Measurements from ENCODE around the gene ACTL7A. TPM values are rescaled to one million over a fixed set of nuclear protein-coding genes. Genes with fewer than 3 reads are reported as not detected.

Gene ACTL7A
- total RNA-seq, 2 donors from 2014 or later: not detected

GRCh38 chr9:108855529-108855886 lies 6.6 kb upstream of the ACTL7A start:
- no peaks in the 10 kb centered on the region for H3K9me3 ChIP-seq
- no peak for DNase-seq
- no peak overlapping the region for H3K9ac ChIP-seq (ENCODE audit: low read depth in 2 of 2, low read length in 2 of 2)
- H3K27ac ChIP-seq: no peak overlapping the region
- no peaks in the 10 kb centered on the region for H3K4me1 ChIP-seq
- H3K36me3 ChIP-seq: no peaks in the 10 kb centered on the region
- no peaks in the 10 kb centered on the region for H3K27me3 ChIP-seq
- no peak overlapping the region for H3K4me3 ChIP-seq
- intact Hi-C loops (cut with DNase I): no loop called here
- TF ChIP-seq CTCF (IDR thresholded peaks at IDR 0.05): no peak

- TF ChIP-seq CTCF (IDR thresholded peaks at IDR 0.05): no peak
- no peak for DNase-seq
- no peaks in the 10 kb centered on the region for H3K27me3 ChIP-seq
- no peaks in the 10 kb centered on the region for H3K9me3 ChIP-seq
- no peak within 1 kb of the TSS for H3K4me3 ChIP-seq
- no peaks in the 10 kb centered on the region for H3K4me1 ChIP-seq
- no peaks in the 10 kb centered on the region for H3K36me3 ChIP-seq
- intact Hi-C loops (cut with DNase I): no loop called here
- H3K9ac ChIP-seq (ENCODE audit: low read depth in 2 of 2, low read length in 2 of 2): no peak within 1 kb of the TSS
- no peak within 1 kb of the TSS for H3K27ac ChIP-seq
These were observed 6.2 kb upstream of the ACTL7A start, which contains the start of gene ACTL7B for GRCh38 chr9:108855888-108856287. ACTL7B (minus strand) TSS chr9:108855986; CDS start chr9:108855930, 56 bp downstream.

GRCh38 chr9:108857572-108857971 lies 4.5 kb upstream of the ACTL7A start:
- no peak overlapping the region for H3K4me3 ChIP-seq
- no peaks in the 10 kb centered on the region for H3K4me1 ChIP-seq
- intact Hi-C loops (cut with DNase I): no loop called here

GRCh38 chr9:108859459-108860114 lies 2.5 kb upstream of the ACTL7A start:
- no peak for TF ChIP-seq CTCF (IDR thresholded peaks at IDR 0.05)
- H3K4me1 ChIP-seq: no peaks in the 10 kb centered on the region
- intact Hi-C loops (cut with DNase I): no loop called here
- no peaks in the 10 kb centered on the region for H3K27me3 ChIP-seq
- H3K4me3 ChIP-seq: no peak overlapping the region
- H3K9me3 ChIP-seq: no peaks in the 10 kb centered on the region
- DNase-seq: no peak
- no peak overlapping the region for H3K9ac ChIP-seq (ENCODE audit: low read depth in 2 of 2, low read length in 2 of 2)
- no peaks in the 10 kb centered on the region for H3K36me3 ChIP-seq
- H3K27ac ChIP-seq: no peak overlapping the region

More at GRCh38 chr9:108857572-108857971, 4.5 kb upstream of the ACTL7A start:
- H3K9me3 ChIP-seq: no peaks in the 10 kb centered on the region
- no peak overlapping the region for H3K9ac ChIP-seq (ENCODE audit: low read depth in 2 of 2, low read length in 2 of 2)
- no peak overlapping the region for H3K27ac ChIP-seq
- no peaks in the 10 kb centered on the region for H3K27me3 ChIP-seq
- H3K36me3 ChIP-seq: no peaks in the 10 kb centered on the region
- no peak for DNase-seq
- TF ChIP-seq CTCF (IDR thresholded peaks at IDR 0.05): no peak

- Histone ChIP-seq H3K9me3 (no peaks in the 10 kb centered on the region), H3K4me1 (no peaks in the 10 kb centered on the region), H3K36me3 (no peaks in the 10 kb centered on the region), H3K27ac (no peak overlapping the region), H3K27me3 (no peaks in the 10 kb centered on the region), H3K4me3 (no peak overlapping the region), H3K9ac (ENCODE audit: low read depth in 2 of 2, low read length in 2 of 2) (no peak overlapping the region)
- DNase-seq: no peak
- TF ChIP-seq CTCF (IDR thresholded peaks at IDR 0.05): no peak
- intact Hi-C loops (cut with DNase I): no loop called here
These were observed 1.7 kb upstream of the ACTL7A start for GRCh38 chr9:108860354-108860753.

Data from colonic mucosa (tissue), 4 donors.